Measurements from ENCODE around the gene PCDHA5. TPM values are rescaled to one million over a fixed set of nuclear protein-coding genes. Genes with fewer than 3 reads are reported as not detected.

PCDHA5 gene
- total RNA-seq, 1 donor from 2014 or later: not detected

DNA sequence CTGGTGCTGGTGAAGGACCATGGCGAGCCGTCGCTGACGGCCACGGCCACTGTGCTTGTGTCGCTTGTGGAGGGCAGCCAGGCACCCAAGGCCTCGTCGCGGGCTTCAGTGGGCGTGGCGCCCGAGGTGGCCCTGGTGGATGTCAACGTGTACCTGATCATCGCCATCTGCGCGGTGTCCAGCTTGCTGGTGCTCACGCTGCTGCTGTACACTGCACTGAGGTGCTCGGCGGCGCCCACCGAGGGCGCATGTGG is 36.5 kb downstream of the PCDHA5 start:
- DNase-seq (ENCODE audit: low spot score): no peak
- H3K4me3 Mint-ChIP-seq (ENCODE audit: low read depth): no peak overlapping the region
- H3K27ac Mint-ChIP-seq: no peak overlapping the region
- no peaks in the 10 kb centered on the region for H3K36me3 Mint-ChIP-seq (ENCODE audit: low read depth)
- H3K27me3 Mint-ChIP-seq (ENCODE audit: low read depth): no peaks in the 10 kb centered on the region
- no peaks in the 10 kb centered on the region for H3K4me1 Mint-ChIP-seq (ENCODE audit: low read depth)
- intact Hi-C loops (cut with micrococcal nuclease): loop anchor here (10.0 kb wide), 1 partner anchor 63 kb away; the partner anchor contains the start of gene PCDHA2
- peaks cover 45% of the 10 kb centered on the region for H3K9me3 Mint-ChIP-seq

DNA sequence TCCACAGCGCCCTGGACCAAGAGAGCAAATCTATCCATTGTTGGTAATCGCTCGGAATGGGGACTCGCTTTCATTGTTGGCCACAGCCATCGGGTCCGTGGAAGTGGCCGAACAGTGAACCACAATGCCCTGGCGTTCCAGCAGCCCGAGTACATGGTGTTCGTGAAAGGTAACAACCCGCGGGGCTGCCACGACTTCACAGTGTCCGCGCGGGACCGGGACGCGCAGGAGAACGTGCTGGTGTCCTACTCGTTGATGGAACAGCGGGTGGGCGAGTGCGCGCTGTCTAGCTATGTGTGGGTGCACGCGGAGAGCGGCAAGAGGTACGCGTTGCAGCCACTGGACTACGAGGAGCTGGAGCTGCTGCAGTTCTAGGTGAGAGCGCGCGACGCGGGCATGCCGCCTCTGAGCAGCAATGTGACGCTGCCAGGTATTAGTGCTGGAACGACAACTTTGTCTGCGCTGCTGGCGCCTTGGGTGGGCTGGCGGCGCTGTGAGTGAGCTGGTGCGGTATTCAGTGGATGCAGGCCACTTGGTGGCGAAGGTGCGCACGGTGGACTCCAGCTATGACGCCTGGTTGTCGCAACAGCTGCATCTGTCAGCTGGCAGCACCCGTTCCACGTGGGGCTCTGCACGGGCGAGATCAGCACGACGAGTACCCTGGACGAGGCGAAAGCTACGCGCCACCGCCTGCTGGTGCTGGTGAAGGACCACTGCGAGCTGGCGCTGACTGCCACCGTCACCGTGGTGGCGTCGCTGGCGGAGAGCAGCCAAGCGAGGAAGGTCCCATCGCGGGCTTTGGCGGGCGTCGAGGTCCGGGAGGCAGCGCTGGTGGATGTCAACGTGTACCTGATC is 41.3 kb downstream of the PCDHA5 start:
- Mint-ChIP-seq H3K4me1 (ENCODE audit: low read depth) (no peaks in the 10 kb centered on the region), H3K36me3 (ENCODE audit: low read depth) (no peaks in the 10 kb centered on the region), H3K4me3 (ENCODE audit: low read depth) (no peak overlapping the region), H3K27me3 (ENCODE audit: low read depth) (no peaks in the 10 kb centered on the region), H3K27ac (no peak overlapping the region), H3K9me3 (peaks cover 16% of the 10 kb centered on the region)
- no peak for DNase-seq (ENCODE audit: low spot score)
- intact Hi-C loops (cut with micrococcal nuclease): no loop called here

DNA sequence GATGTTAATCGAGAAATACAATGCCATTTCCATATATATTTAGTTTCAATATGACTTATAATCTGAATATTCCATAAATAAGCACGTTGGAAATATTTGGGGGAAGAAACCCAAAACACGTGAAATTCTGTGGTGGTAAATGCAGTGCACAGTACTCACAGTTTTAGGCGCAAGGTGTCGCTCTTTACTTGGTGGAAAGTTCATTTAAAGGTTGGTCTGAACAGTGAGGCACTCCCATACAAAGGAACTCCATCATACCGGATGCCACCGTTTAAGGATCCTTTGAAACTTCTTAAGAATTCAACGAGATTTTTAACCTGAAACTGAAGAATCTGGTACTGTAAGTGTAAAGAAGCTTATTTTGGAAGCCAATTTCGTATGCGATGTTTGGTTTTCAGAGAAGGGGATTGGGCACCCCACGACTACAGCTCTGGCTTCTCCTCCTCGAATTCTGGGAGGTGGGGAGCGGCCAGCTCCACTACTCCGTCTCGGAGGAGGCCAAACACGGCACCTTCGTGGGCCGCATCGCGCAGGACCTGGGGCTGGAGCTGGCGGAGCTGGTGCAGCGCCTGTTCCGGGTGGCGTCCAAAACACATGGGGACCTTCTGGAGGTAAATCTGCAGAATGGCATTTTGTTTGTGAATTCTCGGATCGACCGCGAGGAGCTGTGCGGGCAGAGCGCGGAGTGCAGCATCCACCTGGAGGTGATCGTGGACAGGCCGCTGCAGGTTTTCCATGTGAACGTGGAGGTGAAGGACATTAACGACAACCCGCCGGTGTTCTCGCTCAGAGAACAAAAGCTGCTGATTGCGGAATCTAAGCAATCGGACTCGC is 47.5 kb downstream of the PCDHA5 start, which contains the start of gene PCDHA11:
TSS of gene PCDHA11 (plus strand) at position 237 of the 834 bp plus-strand sequence. CDS start at position 384, 147 bp downstream.
- H3K27ac Mint-ChIP-seq: no peak within 1 kb of the TSS
- intact Hi-C loops (cut with micrococcal nuclease): no loop called here
- no peaks in the 10 kb centered on the region for H3K27me3 Mint-ChIP-seq (ENCODE audit: low read depth)
- no peak for DNase-seq (ENCODE audit: low spot score)
- H3K4me1 Mint-ChIP-seq (ENCODE audit: low read depth): no peaks in the 10 kb centered on the region
- peaks cover 3% of the 10 kb centered on the region for H3K36me3 Mint-ChIP-seq (ENCODE audit: low read depth)
- no peak within 1 kb of the TSS for H3K4me3 Mint-ChIP-seq (ENCODE audit: low read depth)
- H3K9me3 Mint-ChIP-seq: peaks cover 18% of the 10 kb centered on the region

DNA sequence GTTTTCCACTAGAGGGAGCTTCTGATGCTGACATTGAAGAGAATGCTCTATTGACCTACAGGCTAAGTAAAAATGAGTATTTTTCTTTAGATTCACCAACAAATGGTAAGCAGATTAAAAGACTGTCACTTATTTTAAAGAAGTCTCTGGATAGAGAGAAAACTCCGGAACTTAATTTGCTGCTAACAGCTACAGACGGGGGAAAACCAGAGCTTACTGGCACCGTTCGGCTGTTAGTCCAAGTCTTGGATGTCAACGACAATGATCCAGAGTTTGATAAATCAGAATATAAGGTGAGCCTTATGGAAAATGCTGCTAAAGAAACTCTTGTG is 48.1 kb downstream of the PCDHA5 start:
- Mint-ChIP-seq H3K36me3 (ENCODE audit: low read depth) (peaks cover 3% of the 10 kb centered on the region), H3K27me3 (ENCODE audit: low read depth) (no peaks in the 10 kb centered on the region), H3K4me1 (ENCODE audit: low read depth) (no peaks in the 10 kb centered on the region), H3K4me3 (ENCODE audit: low read depth) (no peak overlapping the region), H3K9me3 (peaks cover 23% of the 10 kb centered on the region), H3K27ac (no peak overlapping the region)
- intact Hi-C loops (cut with micrococcal nuclease): no loop called here
- no peak for DNase-seq (ENCODE audit: low spot score)

DNA sequence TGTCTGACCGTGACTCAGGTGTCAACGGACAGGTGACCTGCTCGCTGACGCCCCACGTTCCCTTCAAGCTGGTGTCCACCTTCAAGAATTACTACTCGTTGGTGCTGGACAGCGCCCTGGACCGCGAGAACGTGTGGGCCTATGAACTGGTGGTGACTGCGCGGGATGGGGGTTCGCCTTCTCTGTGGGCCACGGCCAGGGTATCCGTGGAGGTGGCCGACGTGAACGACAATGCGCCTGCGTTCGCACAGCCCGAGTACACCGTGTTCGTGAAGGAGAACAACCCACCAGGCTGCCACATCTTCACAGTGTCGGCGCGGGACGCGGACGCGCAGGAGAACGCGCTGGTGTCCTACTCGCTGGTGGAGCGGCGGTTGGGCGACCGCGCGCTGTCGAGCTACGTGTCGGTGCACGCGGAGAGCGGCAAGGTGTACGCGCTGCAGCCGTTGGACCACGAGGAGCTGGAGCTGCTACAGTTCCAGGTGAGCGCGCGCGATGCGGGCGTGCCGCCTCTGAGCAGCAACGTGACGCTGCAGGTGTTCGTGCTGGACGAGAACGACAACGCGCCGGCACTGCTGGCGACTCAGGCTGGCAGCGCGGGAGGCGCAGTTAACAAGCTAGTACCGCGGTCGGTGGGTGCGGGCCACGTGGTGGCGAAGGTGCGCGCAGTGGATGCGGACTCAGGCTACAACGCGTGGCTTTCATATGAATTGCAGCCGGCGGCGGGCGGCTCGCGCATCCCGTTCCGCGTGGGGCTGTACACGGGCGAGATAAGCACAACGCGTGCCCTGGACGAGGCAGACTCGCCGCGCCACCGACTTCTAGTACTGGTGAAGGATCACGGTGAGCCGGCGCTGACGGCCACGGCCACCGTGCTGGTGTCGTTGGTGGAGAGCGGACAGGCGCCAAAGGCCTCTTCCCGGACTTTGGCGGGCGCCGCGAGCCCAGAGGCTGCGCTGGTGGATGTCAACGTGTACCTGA is 49.1 kb downstream of the PCDHA5 start:
- intact Hi-C loops (cut with micrococcal nuclease): no loop called here
- peaks cover 3% of the 10 kb centered on the region for H3K36me3 Mint-ChIP-seq (ENCODE audit: low read depth)
- H3K4me1 Mint-ChIP-seq (ENCODE audit: low read depth): no peaks in the 10 kb centered on the region

More for the DNA sequence above, 49.1 kb downstream of the PCDHA5 start:
- no peak overlapping the region for H3K27ac Mint-ChIP-seq
- no peak for DNase-seq (ENCODE audit: low spot score)
- H3K4me3 Mint-ChIP-seq (ENCODE audit: low read depth): no peak overlapping the region
- H3K9me3 Mint-ChIP-seq: peaks cover 29% of the 10 kb centered on the region
- no peaks in the 10 kb centered on the region for H3K27me3 Mint-ChIP-seq (ENCODE audit: low read depth)

Other genes starting within 250 kb of the PCDHA5 start
- 0.39 TPM in 2 replicates for gene CD14, start 188.4 kb upstream of the PCDHA5 start, total RNA-seq
- 40.2 and 40.7 TPM in 2 replicates for gene TMCO6, start 182.2 kb upstream of the PCDHA5 start, total RNA-seq
- gene NDUFA2, start 174.0 kb upstream of the PCDHA5 start, total RNA-seq: 63.0 and 65.6 TPM in 2 replicates
- 111 and 119 TPM in 2 replicates for gene IK, start 173.8 kb upstream of the PCDHA5 start, total RNA-seq
- 39.1 and 40.0 TPM in 2 replicates for gene WDR55, start 156.7 kb upstream of the PCDHA5 start, total RNA-seq
- 3.2 and 3.5 TPM in 2 replicates for gene DND1, start 148.0 kb upstream of the PCDHA5 start, total RNA-seq
- gene HARS1, start 130.2 kb upstream of the PCDHA5 start, total RNA-seq: 107 and 110 TPM in 2 replicates
- gene HARS2, start 130.2 kb upstream of the PCDHA5 start, total RNA-seq: 28.0 and 30.1 TPM in 2 replicates
- gene ZMAT2, start 121.2 kb upstream of the PCDHA5 start, total RNA-seq: 53.4 and 53.9 TPM in 2 replicates
- gene PCDHA1, start 35.5 kb upstream of the PCDHA5 start, total RNA-seq: 0.07 TPM in 1 of 2 replicates, not detected in the other
- not detected in 2 replicates for gene PCDHA2, start 26.8 kb upstream of the PCDHA5 start, total RNA-seq
- not detected in 2 replicates for gene PCDHA3, start 20.6 kb upstream of the PCDHA5 start, total RNA-seq
- not detected in 2 replicates for gene PCDHA4, start 14.5 kb upstream of the PCDHA5 start, total RNA-seq
- not detected in 2 replicates for gene PCDHA6, start 6.3 kb downstream of the PCDHA5 start, total RNA-seq
- not detected in 2 replicates for gene PCDHA7, start 12.7 kb downstream of the PCDHA5 start, total RNA-seq
- not detected in 2 replicates for gene PCDHA8, start 19.6 kb downstream of the PCDHA5 start, total RNA-seq
- not detected in 2 replicates for gene PCDHA9, start 26.8 kb downstream of the PCDHA5 start, total RNA-seq
- not detected in 2 replicates for gene PCDHA10, start 34.3 kb downstream of the PCDHA5 start, total RNA-seq
- gene PCDHA11, start 47.3 kb downstream of the PCDHA5 start, total RNA-seq: not detected in 2 replicates
- not detected in 2 replicates for gene PCDHA12, start 53.7 kb downstream of the PCDHA5 start, total RNA-seq
- gene PCDHA13, start 60.5 kb downstream of the PCDHA5 start, total RNA-seq: not detected in 2 replicates
- not detected in 2 replicates for gene PCDHAC1, start 104.7 kb downstream of the PCDHA5 start, total RNA-seq
- gene PCDHAC2, start 144.9 kb downstream of the PCDHA5 start, total RNA-seq: not detected in 2 replicates
- not detected in 2 replicates for gene PCDHB1, start 229.8 kb downstream of the PCDHA5 start, total RNA-seq

Data from activated T-helper 2 cell treated with anti-CD3 and anti-CD28 coated beads, Interferon-gamma antibody, Interleukin-2, Interleukin-4, amounts not matched to agents 10 μg/mL and 5 μg/mL and 100 μg/mL, durations not matched to agents 14 hours and 24 hours and 36 hours (primary cell).